Gastroesophageal sphincter (tissue), 4 donors: ENCODE data around the gene ZC3H6. TPM values are rescaled to one million over a fixed set of nuclear protein-coding genes. Genes with fewer than 3 reads are reported as not detected.

Source experiments
- ATAC-seq: fragments of 150-250 bp; one replicate; pipeline ENCODE4 v1.9.1; 2016; ENCODE audit warnings: mild to moderate bottlenecking, moderate library complexity
- H3K27ac ChIP-seq, 4 donors: fragments of 200-600 bp; sonication (generic) in 3 of 4; 1 replicate in 3 of 4; 2 replicates in 1 of 4; pipeline ENCODE4 v1.5.1; 2016 to 2019
- H3K27me3 ChIP-seq: fragments of 200-600 bp; sonication (generic); one replicate; pipeline ENCODE4 v1.5.1; 2019
- H3K36me3 ChIP-seq, 2 donors: fragments of 200-600 bp; sonication (generic); one replicate each; pipeline ENCODE4 v1.5.1; 2019; ENCODE audit warnings: control low read depth in 1 of 2
- H3K4me1 ChIP-seq, 3 donors: fragments of 200-600 bp; sonication (generic); 1 replicate in 2 of 3; 2 replicates in 1 of 3; pipeline ENCODE4 v1.5.1; 2016 to 2019; ENCODE audit warnings: control low read depth in 2 of 3
- H3K4me3 ChIP-seq, 2 donors: fragments of 200-600 bp; sonication (generic); one replicate each; pipeline ENCODE4 v1.5.1; 2019; ENCODE audit warnings: mild to moderate bottlenecking in 1 of 2, moderate library complexity in 1 of 2
- H3K9me3 ChIP-seq, 3 donors: fragments of 200-600 bp; sonication (generic); one replicate each; pipeline ENCODE4 v1.5.1; 2017 to 2019; ENCODE audit warnings: control low read depth in 2 of 3
- CTCF ChIP-seq, 4 experiments: fragments of 200-600 bp in 2 of 4; fragments of 450-650 bp in 2 of 4; sonication (generic) in 1 of 4; IDR thresholded peaks; one replicate each; pipeline ENCODE4 v1.5.1; 2017 to 2019; ENCODE audit warnings: antibody characterized with exemption in 4 of 4, mild to moderate bottlenecking in 2 of 4, moderate library complexity in 2 of 4
- EP300 ChIP-seq: sonication (generic); formaldehyde crosslinking; IDR thresholded peaks from one replicate; pipeline ENCODE4 v1.6.1; 2017; ENCODE audit warnings: antibody characterized with exemption, mild to moderate bottlenecking
- POLR2A ChIP-seq, 2 donors: fragments of 450-650 bp; IDR thresholded peaks; one replicate each; pipeline ENCODE4 v1.6.1; 2017; ENCODE audit warnings: antibody characterized with exemption in 2 of 2, mild to moderate bottlenecking in 2 of 2, moderate library complexity in 1 of 2
- POLR2AphosphoS5 ChIP-seq: sonication (generic); formaldehyde crosslinking; IDR thresholded peaks from one replicate; pipeline ENCODE4 v1.6.1; 2017; ENCODE audit warnings: antibody characterized with exemption
- WGBS, 2 donors: methylation state at CpG; one replicate each; pipeline ENCODE4 v1.1.5; 2018; ENCODE audit warnings: low coverage in 1 of 2; 5-methylcytosine and 5-hydroxymethylcytosine counted together
- total RNA-seq, 4 donors: library from RNA; depleted of rRNA; stranded (reverse); fragments of >200 nt; gene quantifications; one replicate each; pipeline ENCODE4 v1.1.0, GENCODE V29; 2016

The ZC3H6 gene
- total RNA-seq, 4 donors from 2014 or later = 13.7 to 30.7 (median 17.3) TPM

- Histone ChIP-seq H3K4me1 (no peaks in the 10 kb centered on the region), H3K4me3 (no peak overlapping the region), H3K27me3 (no peaks in the 10 kb centered on the region), H3K9me3 (no peaks in the 10 kb centered on the region), H3K27ac (no peak overlapping the region), H3K36me3 (peaks cover 0 to 30% of the 10 kb centered on the region in 2 donors)
- ATAC-seq = no peak
- TF ChIP-seq EP300 (no peak), POLR2AphosphoS5 (no peak), CTCF (IDR thresholded peaks at IDR 0.05) (no peak), POLR2A (IDR thresholded peaks at IDR 0.05) (no peak)
- 73 to 96% methylated on average over 3 of the region's 3 CpGs for WGBS, 2 donors
These were observed 33.0 kb upstream of the ZC3H6 start for GRCh38 chr2:112242384-112242783.

- Histone ChIP-seq H3K27me3 (no peaks in the 10 kb centered on the region), H3K27ac (no peak overlapping the region), H3K9me3 (no peaks in the 10 kb centered on the region), H3K36me3 (peaks cover 0 to 38% of the 10 kb centered on the region in 2 donors), H3K4me1 (no peaks in the 10 kb centered on the region), H3K4me3 (no peak overlapping the region)
- ATAC-seq = no peak
- 88 to 91% methylated on average over 4 of the region's 4 CpGs for whole genome bisulfite sequencing, 2 donors
- no peak for TF ChIP-seq POLR2A (IDR thresholded peaks at IDR 0.05)
- no peak for TF ChIP-seq EP300
- no peak for TF ChIP-seq POLR2AphosphoS5
- TF ChIP-seq CTCF (IDR thresholded peaks at IDR 0.05) = no peak
These were observed 32.2 kb upstream of the ZC3H6 start for GRCh38 chr2:112243233-112243632.

GRCh38 chr2:112244854-112245253 lies 30.5 kb upstream of the ZC3H6 start:
- Histone ChIP-seq H3K9me3 (no peaks in the 10 kb centered on the region), H3K27me3 (no peaks in the 10 kb centered on the region), H3K36me3 (peaks cover 0 to 54% of the 10 kb centered on the region in 2 donors), H3K4me1 (no peaks in the 10 kb centered on the region), H3K4me3 (no peak overlapping the region), H3K27ac (no peak overlapping the region)
- 100% methylated on average over 1 of the region's 1 CpG for WGBS, 2 donors
- no peak for ATAC-seq
- TF ChIP-seq POLR2A (IDR thresholded peaks at IDR 0.05) = no peak
- TF ChIP-seq POLR2AphosphoS5 = no peak
- TF ChIP-seq EP300 = no peak
- no peak for TF ChIP-seq CTCF (IDR thresholded peaks at IDR 0.05)

GRCh38 chr2:112251271-112251670 lies 24.1 kb upstream of the ZC3H6 start:
- Histone ChIP-seq H3K27me3 (no peaks in the 10 kb centered on the region), H3K4me1 (peaks cover 0 to 14% (median 0%) of the 10 kb centered on the region in 3 donors), H3K36me3 (peaks cover 0 to 36% of the 10 kb centered on the region in 2 donors), H3K9me3 (no peaks in the 10 kb centered on the region), H3K4me3 (no peak overlapping the region), H3K27ac (no peak overlapping the region)
- no peak for ATAC-seq
- TF ChIP-seq POLR2A (IDR thresholded peaks at IDR 0.05) (no peak), EP300 (no peak), CTCF (IDR thresholded peaks at IDR 0.05) (no peak), POLR2AphosphoS5 (no peak)
- WGBS, 2 donors = 73 to 75% methylated on average over 3 of the region's 3 CpGs

- H3K27ac ChIP-seq = no peak overlapping the region
- 88 to 92% methylated on average over 3 to 5 of the region's 5 CpGs for WGBS, 2 donors
- ATAC-seq = no peak
- no peaks in the 10 kb centered on the region for H3K27me3 ChIP-seq
- H3K9me3 ChIP-seq = no peaks in the 10 kb centered on the region
- H3K4me1 ChIP-seq = peaks cover 0 to 14% (median 0%) of the 10 kb centered on the region in 3 donors
- TF ChIP-seq CTCF (IDR thresholded peaks at IDR 0.05) = no peak
- no peak for TF ChIP-seq POLR2A (IDR thresholded peaks at IDR 0.05)
- no peak for TF ChIP-seq POLR2AphosphoS5
- no peak for TF ChIP-seq EP300
- peaks cover 0 to 15% of the 10 kb centered on the region in 2 donors for H3K36me3 ChIP-seq
- no peak overlapping the region for H3K4me3 ChIP-seq
These were observed 22.1 kb upstream of the ZC3H6 start for GRCh38 chr2:112253261-112253815.
